ENCODE measurements around the gene TIMP3. TPM values are rescaled to one million over a fixed set of nuclear protein-coding genes. Genes with fewer than 3 reads are reported as not detected.

TIMP3 gene
- total RNA-seq, 1 experiment from 2014 or later, result 3.3 TPM

DNA sequence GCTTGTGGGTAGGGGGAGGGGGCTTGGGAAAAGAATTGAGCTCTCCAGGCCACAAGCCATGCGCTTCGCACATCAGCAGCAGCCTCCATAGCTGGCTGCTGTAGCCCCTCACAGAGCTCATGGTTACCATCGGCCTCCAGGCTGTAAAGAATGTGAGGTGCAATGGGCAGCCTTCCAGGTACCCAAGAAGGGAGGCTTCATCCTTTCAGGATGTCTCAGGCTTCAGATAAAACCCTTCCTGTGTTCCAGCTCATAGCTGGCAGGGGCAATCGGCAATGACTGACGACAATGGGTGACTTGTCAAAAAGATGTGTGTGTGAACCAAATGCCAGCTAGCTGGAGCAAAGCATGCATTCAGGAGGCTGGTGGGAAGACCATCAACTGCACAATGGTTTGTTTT lies 102.0 kb downstream of the TIMP3 start (continued):
- no peak for TF ChIP-seq ZNF281 (CRISPR knock-in tag; IDR thresholded peaks at IDR 0.05)

DNA sequence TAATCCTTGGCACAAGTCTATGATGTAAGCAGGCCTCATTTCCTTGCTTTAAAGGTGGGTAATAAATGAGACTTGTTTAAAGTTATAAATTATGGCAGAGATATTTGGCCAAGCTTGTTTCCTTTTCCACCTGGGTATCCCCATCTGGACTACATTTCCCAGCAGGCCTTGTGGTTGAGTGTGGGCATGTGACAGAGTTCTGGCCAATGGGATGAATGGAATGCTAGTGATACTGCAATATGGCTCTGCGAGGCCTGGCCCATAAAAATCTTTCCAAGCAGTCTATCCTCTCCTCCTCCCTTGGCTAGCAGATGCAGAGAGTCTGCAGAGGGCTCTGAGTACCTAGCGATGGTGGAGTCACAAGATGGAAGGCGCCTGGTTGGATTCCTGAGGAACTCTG lies 102.5 kb downstream of the TIMP3 start:
- Mint-ChIP-seq H3K36me3 (no peaks in the 10 kb centered on the region), H3K4me1 (no peaks in the 10 kb centered on the region), H3K27ac (no peak overlapping the region), H3K4me3 (no peak overlapping the region), H3K27me3 (ENCODE audit: low read depth) (0 out of 2 replicates have a peak, but pooled peaks cover 2% of the 10 kb centered on the region), H3K9me3 (0 out of 2 replicates have a peak, but pooled peaks cover 5% of the 10 kb centered on the region)
- DNase-seq (ENCODE audit: low spot score), result peak; percentile 37
- CTCF ChIA-PET, result no interaction called here
- ATAC-seq, result peak; percentile 96
- TF ChIP-seq USF1 (CRISPR knock-in tag; IDR thresholded peaks at IDR 0.05) (peak; percentile 97), GABPB1 (CRISPR knock-in tag; IDR thresholded peaks at IDR 0.05) (no peak), NFYB (CRISPR knock-in tag; conservative IDR thresholded peaks at IDR 0.05; ENCODE audit: low read depth) (0 out of 2 replicates have a peak, but pooled peaks have one; percentile 35)
- TF ChIP-seq, protein P1, sequence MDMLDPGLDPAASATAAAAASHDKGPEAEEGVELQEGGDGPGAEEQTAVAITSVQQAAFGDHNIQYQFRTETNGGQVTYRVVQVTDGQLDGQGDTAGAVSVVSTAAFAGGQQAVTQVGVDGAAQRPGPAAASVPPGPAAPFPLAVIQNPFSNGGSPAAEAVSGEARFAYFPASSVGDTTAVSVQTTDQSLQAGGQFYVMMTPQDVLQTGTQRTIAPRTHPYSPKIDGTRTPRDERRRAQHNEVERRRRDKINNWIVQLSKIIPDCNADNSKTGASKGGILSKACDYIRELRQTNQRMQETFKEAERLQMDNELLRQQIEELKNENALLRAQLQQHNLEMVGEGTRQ (CRISPR knock-in tag; IDR thresholded peaks at IDR 0.05), result peak; percentile 94
- POLR2A ChIA-PET, result no interaction called here

GRCh38 chr22:32905400-32905799 lies 103.9 kb downstream of the TIMP3 start:
- no peak for ATAC-seq
- H3K27me3 Mint-ChIP-seq (ENCODE audit: low read depth), result no peaks in the 10 kb centered on the region
- no peaks in the 10 kb centered on the region for H3K36me3 Mint-ChIP-seq
- H3K4me1 Mint-ChIP-seq, result no peaks in the 10 kb centered on the region
- ChIA-PET CTCF (no interaction called here), POLR2A (no interaction called here)
- 0 out of 2 replicates have a peak, but pooled peaks cover 5% of the 10 kb centered on the region for H3K9me3 Mint-ChIP-seq
- no peak overlapping the region for H3K4me3 Mint-ChIP-seq
- DNase-seq (ENCODE audit: low spot score), result no peak
- H3K27ac Mint-ChIP-seq, result no peak overlapping the region
- TF ChIP-seq ZNF416 (CRISPR knock-in tag; IDR thresholded peaks at IDR 0.05) (no peak), AR (CRISPR knock-in tag; IDR thresholded peaks at IDR 0.05) (no peak), HMGXB4 (CRISPR knock-in tag; IDR thresholded peaks at IDR 0.05) (no peak), ZNF423 (CRISPR knock-in tag; IDR thresholded peaks at IDR 0.05) (no peak), TEAD4 (CRISPR knock-in tag; IDR thresholded peaks at IDR 0.05) (no peak), TP53 (CRISPR knock-in tag; IDR thresholded peaks at IDR 0.05) (no peak), ZNF281 (CRISPR knock-in tag; IDR thresholded peaks at IDR 0.05) (no peak), NFE2L1 (CRISPR knock-in tag; IDR thresholded peaks at IDR 0.05) (no peak)
- TF ChIP-seq, protein P2, sequence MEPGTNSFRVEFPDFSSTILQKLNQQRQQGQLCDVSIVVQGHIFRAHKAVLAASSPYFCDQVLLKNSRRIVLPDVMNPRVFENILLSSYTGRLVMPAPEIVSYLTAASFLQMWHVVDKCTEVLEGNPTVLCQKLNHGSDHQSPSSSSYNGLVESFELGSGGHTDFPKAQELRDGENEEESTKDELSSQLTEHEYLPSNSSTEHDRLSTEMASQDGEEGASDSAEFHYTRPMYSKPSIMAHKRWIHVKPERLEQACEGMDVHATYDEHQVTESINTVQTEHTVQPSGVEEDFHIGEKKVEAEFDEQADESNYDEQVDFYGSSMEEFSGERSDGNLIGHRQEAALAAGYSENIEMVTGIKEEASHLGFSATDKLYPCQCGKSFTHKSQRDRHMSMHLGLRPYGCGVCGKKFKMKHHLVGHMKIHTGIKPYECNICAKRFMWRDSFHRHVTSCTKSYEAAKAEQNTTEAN (CRISPR knock-in tag; IDR thresholded peaks at IDR 0.05), result no peak
- TF ChIP-seq, protein P3, sequence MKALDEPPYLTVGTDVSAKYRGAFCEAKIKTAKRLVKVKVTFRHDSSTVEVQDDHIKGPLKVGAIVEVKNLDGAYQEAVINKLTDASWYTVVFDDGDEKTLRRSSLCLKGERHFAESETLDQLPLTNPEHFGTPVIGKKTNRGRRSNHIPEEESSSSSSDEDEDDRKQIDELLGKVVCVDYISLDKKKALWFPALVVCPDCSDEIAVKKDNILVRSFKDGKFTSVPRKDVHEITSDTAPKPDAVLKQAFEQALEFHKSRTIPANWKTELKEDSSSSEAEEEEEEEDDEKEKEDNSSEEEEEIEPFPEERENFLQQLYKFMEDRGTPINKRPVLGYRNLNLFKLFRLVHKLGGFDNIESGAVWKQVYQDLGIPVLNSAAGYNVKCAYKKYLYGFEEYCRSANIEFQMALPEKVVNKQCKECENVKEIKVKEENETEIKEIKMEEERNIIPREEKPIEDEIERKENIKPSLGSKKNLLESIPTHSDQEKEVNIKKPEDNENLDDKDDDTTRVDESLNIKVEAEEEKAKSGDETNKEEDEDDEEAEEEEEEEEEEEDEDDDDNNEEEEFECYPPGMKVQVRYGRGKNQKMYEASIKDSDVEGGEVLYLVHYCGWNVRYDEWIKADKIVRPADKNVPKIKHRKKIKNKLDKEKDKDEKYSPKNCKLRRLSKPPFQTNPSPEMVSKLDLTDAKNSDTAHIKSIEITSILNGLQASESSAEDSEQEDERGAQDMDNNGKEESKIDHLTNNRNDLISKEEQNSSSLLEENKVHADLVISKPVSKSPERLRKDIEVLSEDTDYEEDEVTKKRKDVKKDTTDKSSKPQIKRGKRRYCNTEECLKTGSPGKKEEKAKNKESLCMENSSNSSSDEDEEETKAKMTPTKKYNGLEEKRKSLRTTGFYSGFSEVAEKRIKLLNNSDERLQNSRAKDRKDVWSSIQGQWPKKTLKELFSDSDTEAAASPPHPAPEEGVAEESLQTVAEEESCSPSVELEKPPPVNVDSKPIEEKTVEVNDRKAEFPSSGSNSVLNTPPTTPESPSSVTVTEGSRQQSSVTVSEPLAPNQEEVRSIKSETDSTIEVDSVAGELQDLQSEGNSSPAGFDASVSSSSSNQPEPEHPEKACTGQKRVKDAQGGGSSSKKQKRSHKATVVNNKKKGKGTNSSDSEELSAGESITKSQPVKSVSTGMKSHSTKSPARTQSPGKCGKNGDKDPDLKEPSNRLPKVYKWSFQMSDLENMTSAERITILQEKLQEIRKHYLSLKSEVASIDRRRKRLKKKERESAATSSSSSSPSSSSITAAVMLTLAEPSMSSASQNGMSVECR (CRISPR knock-in tag; IDR thresholded peaks at IDR 0.05; ENCODE audit: borderline replicate concordance), result no peak
